ENCODE results near the gene CYGB. TPM values are rescaled to one million over a fixed set of nuclear protein-coding genes. Genes with fewer than 3 reads are reported as not detected.

Gene CYGB
- total RNA-seq, 5 donors from 2014 or later (not counting 1 experiment from before 2014, with no cell fraction given): 0.20 to 0.76 (median 0.65) TPM

GRCh38 chr17:76569607-76570279 lies 32.2 kb upstream of the CYGB start:
- no peaks in the 10 kb centered on the region for H3K27me3 Mint-ChIP-seq
- no peak overlapping the region for H3K4me3 ChIP-seq (ENCODE audit: control insufficient read depth in 1 of 2, extremely low read depth in 1 of 2, low read length in 1 of 2)
- no peak for DNase-seq
- H3K36me3 ChIP-seq (ENCODE audit: control insufficient read depth in 2 of 2, extremely low read depth in 1 of 2, insufficient read depth in 1 of 2, low read length in 1 of 2): peaks cover 16 to 20% of the 10 kb centered on the region in 2 donors
- H3K4me1 ChIP-seq (ENCODE audit: control insufficient read depth in 1 of 2, extremely low read depth in 1 of 2, insufficient read depth in 2 of 2, low read length in 2 of 2): peaks cover 0 to 24% of the 10 kb centered on the region in 2 experiments
- no peak overlapping the region for H3K27ac ChIP-seq (ENCODE audit: low read length)
- peaks cover 30 to 37% (median 33%) of the 10 kb centered on the region in 3 donors for H3K4me1 Mint-ChIP-seq
- H3K9me3 Mint-ChIP-seq: no peaks in the 10 kb centered on the region
- H3K27me3 ChIP-seq (replicated peaks in 1 of 2; ENCODE audit: control insufficient read depth in 2 of 2, extremely low read depth in 1 of 2, insufficient read depth in 2 of 2, low read length in 1 of 2): peaks cover 0 to 13% of the 10 kb centered on the region in 2 experiments
- 93% methylated on average over 17 of the region's 18 CpGs for WGBS (ENCODE audit: insufficient coverage)
- ATAC-seq (replicated peaks in 1 of 4): no peak
- H3K9me3 ChIP-seq: no peaks in the 10 kb centered on the region
- no peak overlapping the region for H3K27ac Mint-ChIP-seq
- ChIA-PET CTCF (interaction anchor here in 1 of 2 donors (0.6 kb wide), 1 partner anchor 105 kb away, joined by 8 read pairs; no protein-coding TSS in a partner anchor), POLR2A (interaction anchor here in 1 of 2 donors (0.6 kb wide), 1 partner anchor 70 kb away, joined by 7 read pairs; no protein-coding TSS in a partner anchor)
- peaks cover 16% of the 10 kb centered on the region for H3K36me3 Mint-ChIP-seq
- H3K4me3 Mint-ChIP-seq: no peak overlapping the region

GRCh38 chr17:76568811-76569221 lies 31.3 kb upstream of the CYGB start:
- ChIA-PET CTCF (interaction anchor here in 1 of 2 donors (0.8 kb wide), 1 partner anchor 8 kb away, joined by 3 read pairs; no protein-coding TSS in a partner anchor), POLR2A (interaction anchor here in 1 of 2 donors (0.5 kb wide), 1 partner anchor 11 kb away, joined by 3 read pairs; no protein-coding TSS in a partner anchor)
- no peak overlapping the region for H3K4me3 ChIP-seq (ENCODE audit: control insufficient read depth in 1 of 2, extremely low read depth in 1 of 2, low read length in 1 of 2)
- peaks cover 30 to 38% (median 33%) of the 10 kb centered on the region in 3 donors for H3K4me1 Mint-ChIP-seq
- no peak overlapping the region for H3K27ac ChIP-seq (ENCODE audit: low read length)
- DNase-seq (no peak), ATAC-seq (replicated peaks in 1 of 4) (no peak)
- peaks cover 19 to 25% of the 10 kb centered on the region in 2 donors for H3K36me3 ChIP-seq (ENCODE audit: control insufficient read depth in 2 of 2, extremely low read depth in 1 of 2, insufficient read depth in 1 of 2, low read length in 1 of 2)
- WGBS (ENCODE audit: insufficient coverage): 11% methylated on average over 10 of the region's 19 CpGs
- no peaks in the 10 kb centered on the region for H3K27me3 Mint-ChIP-seq
- H3K9me3 ChIP-seq: no peaks in the 10 kb centered on the region
- H3K9me3 Mint-ChIP-seq: no peaks in the 10 kb centered on the region
- peaks cover 16% of the 10 kb centered on the region for H3K36me3 Mint-ChIP-seq
- H3K27ac Mint-ChIP-seq: no peak overlapping the region
- H3K4me1 ChIP-seq (ENCODE audit: control insufficient read depth in 1 of 2, extremely low read depth in 1 of 2, insufficient read depth in 2 of 2, low read length in 2 of 2): peaks cover 0 to 24% of the 10 kb centered on the region in 2 experiments
- peak overlapping the region in 1 of 3 donors; percentile 34 for H3K4me3 Mint-ChIP-seq
- peaks cover 0 to 13% of the 10 kb centered on the region in 2 experiments for H3K27me3 ChIP-seq (replicated peaks in 1 of 2; ENCODE audit: control insufficient read depth in 2 of 2, extremely low read depth in 1 of 2, insufficient read depth in 2 of 2, low read length in 1 of 2)

GRCh38 chr17:76567634-76568432 lies 30.3 kb upstream of the CYGB start:
- Histone ChIP-seq H3K4me1 (ENCODE audit: control insufficient read depth in 1 of 2, extremely low read depth in 1 of 2, insufficient read depth in 2 of 2, low read length in 2 of 2) (peaks cover 0 to 26% of the 10 kb centered on the region in 2 experiments), H3K9me3 (no peaks in the 10 kb centered on the region), H3K4me3 (ENCODE audit: control insufficient read depth in 1 of 2, extremely low read depth in 1 of 2, low read length in 1 of 2) (no peak overlapping the region), H3K27me3 (replicated peaks in 1 of 2; ENCODE audit: control insufficient read depth in 2 of 2, extremely low read depth in 1 of 2, insufficient read depth in 2 of 2, low read length in 1 of 2) (peaks cover 0 to 13% of the 10 kb centered on the region in 2 experiments), H3K27ac (ENCODE audit: low read length) (peak overlapping the region; percentile 3), H3K36me3 (ENCODE audit: control insufficient read depth in 2 of 2, extremely low read depth in 1 of 2, insufficient read depth in 1 of 2, low read length in 1 of 2) (peaks cover 19 to 27% of the 10 kb centered on the region in 2 donors)
- Mint-ChIP-seq H3K9me3 (no peaks in the 10 kb centered on the region), H3K4me3 (peak overlapping the region in 1 of 3 donors; percentile 12), H3K36me3 (peaks cover 21% of the 10 kb centered on the region), H3K27me3 (no peaks in the 10 kb centered on the region), H3K4me1 (peaks cover 37 to 44% (median 37%) of the 10 kb centered on the region in 3 donors), H3K27ac (no peak overlapping the region)
- WGBS (ENCODE audit: insufficient coverage): 48% methylated on average over 6 of the region's 14 CpGs
- peak in 8 of 35 experiments; percentile 15 to 46 (median 27) for DNase-seq
- ATAC-seq (replicated peaks in 1 of 4): peak in 3 of 4 experiments; percentile 14 to 30 (median 17)
- POLR2A ChIA-PET: interaction anchor here (0.5 kb wide), 2 partner anchors 21 to 155 kb away, joined by 4 read pairs; no protein-coding TSS in a partner anchor
- CTCF ChIA-PET: interaction anchor here (0.8 to 1.3 kb wide), 2 partner anchors 7 to 10 kb away, joined by 3 to 10 read pairs; no protein-coding TSS in a partner anchor

- no peak for DNase-seq
- Mint-ChIP-seq H3K27me3 (no peaks in the 10 kb centered on the region), H3K4me1 (peaks cover 40 to 50% (median 41%) of the 10 kb centered on the region in 3 donors), H3K4me3 (peak overlapping the region in 1 of 3 donors; percentile 12), H3K9me3 (no peaks in the 10 kb centered on the region), H3K36me3 (peaks cover 26% of the 10 kb centered on the region), H3K27ac (peak overlapping the region in 1 of 2 donors; percentile 69)
- Histone ChIP-seq H3K4me3 (ENCODE audit: control insufficient read depth in 1 of 2, extremely low read depth in 1 of 2, low read length in 1 of 2) (no peak overlapping the region), H3K4me1 (ENCODE audit: control insufficient read depth in 1 of 2, extremely low read depth in 1 of 2, insufficient read depth in 2 of 2, low read length in 2 of 2) (peaks cover 0 to 34% of the 10 kb centered on the region in 2 experiments), H3K36me3 (ENCODE audit: control insufficient read depth in 2 of 2, extremely low read depth in 1 of 2, insufficient read depth in 1 of 2, low read length in 1 of 2) (peaks cover 26 to 33% of the 10 kb centered on the region in 2 donors), H3K9me3 (no peaks in the 10 kb centered on the region), H3K27ac (ENCODE audit: low read length) (no peak overlapping the region), H3K27me3 (replicated peaks in 1 of 2; ENCODE audit: control insufficient read depth in 2 of 2, extremely low read depth in 1 of 2, insufficient read depth in 2 of 2, low read length in 1 of 2) (peaks cover 0 to 13% of the 10 kb centered on the region in 2 experiments)
- ATAC-seq (replicated peaks in 1 of 4): no peak
- ChIA-PET POLR2A (interaction anchor here (0.5 to 0.7 kb wide), 3 partner anchors 22 to 155 kb away, joined by 4 read pairs; no protein-coding TSS in a partner anchor), CTCF (interaction anchor here (0.6 to 1.3 kb wide), 2 partner anchors 9 to 64 kb away, joined by 4 to 10 read pairs; no protein-coding TSS in a partner anchor)
- WGBS (ENCODE audit: insufficient coverage): 78% methylated on average over 4 of the region's 5 CpGs
Observed at GRCh38 chr17:76566988-76567431, 29.5 kb upstream of the CYGB start.

GRCh38 chr17:76566613-76566943 lies 29.1 kb upstream of the CYGB start:
- WGBS (ENCODE audit: insufficient coverage): 100% methylated on average over 1 of the region's 3 CpGs
- peak overlapping the region in 1 of 2 donors; percentile 69 for H3K27ac Mint-ChIP-seq

More at GRCh38 chr17:76566613-76566943, 29.1 kb upstream of the CYGB start:
- H3K9me3 ChIP-seq: no peaks in the 10 kb centered on the region
- H3K4me1 Mint-ChIP-seq: peaks cover 43 to 54% (median 45%) of the 10 kb centered on the region in 3 donors
- peaks cover 0 to 38% of the 10 kb centered on the region in 2 experiments for H3K4me1 ChIP-seq (ENCODE audit: control insufficient read depth in 1 of 2, extremely low read depth in 1 of 2, insufficient read depth in 2 of 2, low read length in 2 of 2)
- H3K36me3 ChIP-seq (ENCODE audit: control insufficient read depth in 2 of 2, extremely low read depth in 1 of 2, insufficient read depth in 1 of 2, low read length in 1 of 2): peaks cover 30 to 37% of the 10 kb centered on the region in 2 donors
- peaks cover 0 to 13% of the 10 kb centered on the region in 2 experiments for H3K27me3 ChIP-seq (replicated peaks in 1 of 2; ENCODE audit: control insufficient read depth in 2 of 2, extremely low read depth in 1 of 2, insufficient read depth in 2 of 2, low read length in 1 of 2)
- no peak overlapping the region for H3K4me3 ChIP-seq (ENCODE audit: control insufficient read depth in 1 of 2, extremely low read depth in 1 of 2, low read length in 1 of 2)
- H3K27ac ChIP-seq (ENCODE audit: low read length): no peak overlapping the region
- CTCF ChIA-PET: interaction anchor here in 1 of 2 donors (0.6 kb wide), 1 partner anchor 64 kb away, joined by 4 read pairs; no protein-coding TSS in a partner anchor
- H3K9me3 Mint-ChIP-seq: no peaks in the 10 kb centered on the region
- H3K4me3 Mint-ChIP-seq: no peak overlapping the region
- H3K36me3 Mint-ChIP-seq: peaks cover 30% of the 10 kb centered on the region
- DNase-seq: no peak
- no peaks in the 10 kb centered on the region for H3K27me3 Mint-ChIP-seq
- no peak for ATAC-seq (replicated peaks in 1 of 4)
- POLR2A ChIA-PET: interaction anchor here in 1 of 2 donors (0.7 kb wide), 1 partner anchor 92 kb away, joined by 4 read pairs; no protein-coding TSS in a partner anchor
